ENCODE measurements around the gene DYNLL2. TPM values are rescaled to one million over a fixed set of nuclear protein-coding genes. Genes with fewer than 3 reads are reported as not detected.
"Not testable (repeated sequence)": the region's sequence is repeated elsewhere in the genome, so short reads cannot be mapped to it uniquely, and the experiment has no call there.

DYNLL2 gene
- 55.7 TPM for total RNA-seq

GRCh38 chr17:58082870-58083490 lies at the start of gene DYNLL2:
DYNLL2 (plus strand) TSS chr17:58083419; CDS start chr17:58087091, 3,672 bp downstream.
- peak; percentile 92 for DNase-seq (ENCODE audit: low spot score)

- DNase-seq (ENCODE audit: low spot score) = no peak
Observed at GRCh38 chr17:58039975-58040374, 43.2 kb upstream of the DYNLL2 start.

- no peak for DNase-seq (ENCODE audit: low spot score)
Observed at GRCh38 chr17:58040386-58040785, 42.8 kb upstream of the DYNLL2 start.

DNA sequence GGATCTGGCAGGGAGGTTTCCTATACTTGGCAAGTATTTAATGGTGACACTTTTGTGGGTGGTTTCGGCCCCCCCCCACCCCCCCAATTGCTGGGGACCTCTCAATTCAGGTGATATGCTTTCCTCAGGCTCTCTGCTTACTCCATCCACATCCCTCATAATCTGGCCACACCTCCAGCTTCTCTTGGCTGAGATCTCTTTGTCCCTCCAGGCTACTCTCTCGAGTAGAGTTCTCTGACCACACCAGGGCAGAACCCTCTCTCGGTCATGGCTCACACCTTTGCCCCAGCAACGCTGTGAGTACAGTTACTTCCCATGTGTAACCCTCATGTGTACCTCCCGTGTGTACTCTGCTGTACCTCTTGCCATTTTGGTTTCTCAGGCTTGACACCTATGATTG lies 42.1 kb upstream of the DYNLL2 start:
- no peak for DNase-seq (ENCODE audit: low spot score)

DNA sequence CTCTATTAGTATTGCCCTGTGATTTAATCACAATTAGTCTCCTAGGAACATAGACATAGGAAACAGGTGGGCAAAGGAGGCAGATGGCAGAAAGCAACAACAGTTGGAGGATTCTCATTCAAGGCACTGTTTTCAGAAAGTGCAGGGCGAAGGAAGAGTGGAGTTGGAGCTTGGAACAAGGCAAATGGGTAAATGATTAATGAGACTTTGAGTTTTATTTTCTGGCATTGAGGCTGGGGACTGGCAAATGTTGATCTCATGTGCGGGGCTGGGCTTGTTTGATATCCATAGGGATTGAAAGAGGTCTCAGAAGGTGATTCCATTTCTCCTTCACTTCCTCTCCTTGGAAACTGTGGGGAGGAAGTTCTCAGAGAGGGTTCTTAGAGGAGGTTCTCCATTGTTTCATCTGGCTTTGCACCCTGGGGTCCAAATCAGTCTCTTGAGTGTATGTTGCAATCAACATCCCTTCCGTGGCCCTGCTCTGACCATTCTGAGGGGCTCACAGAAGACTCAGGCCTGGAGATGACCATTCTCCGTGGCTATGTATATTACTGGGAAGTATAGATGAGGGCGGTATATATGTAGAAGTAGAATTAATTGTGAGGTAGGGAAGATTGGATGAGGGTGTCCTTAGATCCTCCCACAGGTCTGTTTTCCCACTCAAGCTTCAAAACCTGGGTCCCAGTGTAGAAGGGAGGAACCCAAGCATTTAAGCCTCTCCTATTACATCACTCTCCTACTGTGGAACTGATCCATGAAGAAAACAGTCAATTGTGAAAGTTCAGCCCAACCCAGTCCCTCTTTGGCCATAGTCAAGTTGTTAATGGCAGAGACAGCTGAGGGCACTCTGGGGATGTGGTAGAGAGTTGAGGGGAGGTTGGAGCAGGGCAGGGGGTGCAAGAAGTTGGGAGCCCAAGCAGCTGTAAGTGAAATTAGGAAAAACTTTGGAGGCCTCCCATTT lies 39.7 kb upstream of the DYNLL2 start:
- no peak for DNase-seq (ENCODE audit: low spot score)

GRCh38 chr17:58044256-58044655 lies 39.0 kb upstream of the DYNLL2 start:
- DNase-seq (ENCODE audit: low spot score) = not testable (repeated sequence)

DNA sequence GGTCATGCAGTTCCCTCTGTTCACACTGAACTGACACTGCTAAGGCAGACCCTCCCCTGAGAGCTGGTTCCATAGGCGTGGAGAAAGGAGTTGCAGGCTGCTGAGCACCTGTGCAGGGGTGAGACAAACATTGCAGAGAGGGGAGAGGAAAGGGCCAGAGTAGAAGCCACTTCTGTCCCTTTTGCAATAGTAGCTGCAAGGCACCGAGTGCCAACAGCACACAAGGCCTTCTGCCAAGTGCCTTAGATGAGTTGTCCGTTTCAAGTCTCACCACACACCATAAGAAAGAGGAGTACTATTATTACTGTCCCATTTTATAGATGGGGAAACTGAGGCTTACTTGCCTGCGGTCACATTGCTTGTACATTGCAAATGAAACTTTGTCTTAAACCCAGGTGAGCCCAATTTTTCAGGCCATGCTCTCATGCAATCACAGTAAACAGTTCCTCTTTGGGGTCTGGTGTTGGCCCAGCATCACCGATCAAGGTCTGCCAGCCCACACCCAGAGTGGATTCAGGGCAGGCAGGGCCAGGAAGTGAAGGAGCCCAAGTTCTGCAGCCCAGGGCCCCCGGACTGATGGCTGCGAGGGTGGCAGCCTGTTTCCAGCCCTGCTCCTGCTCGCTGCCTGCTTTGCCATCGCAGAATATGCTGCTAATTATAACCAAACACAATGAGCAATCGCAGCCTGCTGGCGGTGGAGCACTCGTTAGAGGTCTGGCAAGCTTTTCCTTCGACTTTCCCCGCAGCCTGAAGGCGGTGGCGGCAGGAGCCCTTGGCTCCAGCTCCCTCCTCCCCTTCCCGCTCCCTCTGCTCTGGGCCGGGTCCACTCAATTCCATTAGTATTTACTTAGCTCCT lies 36.8 kb upstream of the DYNLL2 start:
- DNase-seq (ENCODE audit: low spot score) = no peak

GRCh38 chr17:58047376-58048150 lies 35.7 kb upstream of the DYNLL2 start:
- DNase-seq (ENCODE audit: low spot score) = no peak

DNA sequence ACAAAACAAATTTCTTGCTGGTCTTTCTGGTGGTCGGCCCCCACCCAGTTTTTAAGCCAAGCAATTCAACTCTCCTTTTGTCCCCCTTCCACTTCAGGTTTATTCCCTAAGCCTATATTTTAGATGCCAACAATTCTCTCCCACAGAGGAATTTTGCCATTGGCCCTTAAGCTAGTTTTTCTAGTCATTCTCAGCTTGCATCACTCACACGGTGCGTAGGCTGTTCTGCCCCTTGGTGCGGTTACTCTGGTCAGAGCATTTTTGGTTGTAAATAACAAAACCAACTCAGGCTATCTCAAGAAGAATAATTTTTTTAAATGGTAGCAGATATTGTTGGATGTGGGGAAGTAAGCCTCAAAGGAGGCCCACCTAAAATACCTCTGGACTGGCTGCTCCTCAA lies 33.7 kb upstream of the DYNLL2 start:
- no peak for DNase-seq (ENCODE audit: low spot score)

DNA sequence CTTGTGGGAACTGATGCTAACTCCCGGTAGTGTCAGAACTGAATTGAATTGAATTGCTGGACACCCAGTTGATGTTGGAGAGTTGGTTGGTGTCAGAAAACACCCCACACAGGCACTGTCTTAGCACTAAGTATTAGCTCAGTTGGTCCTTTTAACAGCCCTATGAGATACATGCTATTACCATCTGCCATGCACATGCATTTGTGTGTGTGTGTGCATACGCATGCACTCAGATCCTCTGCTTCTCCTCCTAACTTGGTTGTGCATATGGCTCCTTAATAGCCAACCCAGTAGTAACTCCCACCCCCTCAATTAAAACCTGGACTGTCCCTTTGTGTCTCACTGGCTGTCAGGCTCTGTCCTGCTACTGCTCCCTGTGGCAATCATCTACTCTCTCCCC lies 32.3 kb upstream of the DYNLL2 start:
- DNase-seq (ENCODE audit: low spot score) = no peak

- DNase-seq (ENCODE audit: low spot score) = no peak
Observed at GRCh38 chr17:58051468-58051867, 31.8 kb upstream of the DYNLL2 start.

DNA sequence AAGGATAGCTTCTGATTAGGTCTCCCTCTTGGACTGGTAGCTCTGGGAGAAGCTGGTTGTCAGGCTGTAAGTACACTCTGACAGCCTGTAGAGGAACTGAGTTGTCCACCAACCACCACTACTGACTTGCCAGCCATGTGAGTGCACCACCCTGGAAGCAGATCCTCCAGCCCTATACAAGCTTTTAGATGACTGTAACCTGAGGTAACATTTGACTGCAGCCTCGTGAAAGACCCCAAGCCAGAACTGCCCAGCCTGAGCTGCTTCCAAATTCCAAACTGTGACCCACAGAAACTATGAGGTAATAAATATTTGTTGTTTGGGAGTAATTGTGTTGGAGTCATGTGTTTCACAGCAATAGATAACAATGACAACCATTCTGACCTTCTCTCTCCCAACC lies 30.8 kb upstream of the DYNLL2 start:
- no peak for DNase-seq (ENCODE audit: low spot score)

- DNase-seq (ENCODE audit: low spot score) = no peak
Observed at GRCh38 chr17:58052945-58053715, 30.1 kb upstream of the DYNLL2 start.

GRCh38 chr17:58054641-58055040 lies 28.6 kb upstream of the DYNLL2 start:
- no peak for DNase-seq (ENCODE audit: low spot score)

- no peak for DNase-seq (ENCODE audit: low spot score)
Observed at GRCh38 chr17:58056476-58056875, 26.7 kb upstream of the DYNLL2 start.

DNA sequence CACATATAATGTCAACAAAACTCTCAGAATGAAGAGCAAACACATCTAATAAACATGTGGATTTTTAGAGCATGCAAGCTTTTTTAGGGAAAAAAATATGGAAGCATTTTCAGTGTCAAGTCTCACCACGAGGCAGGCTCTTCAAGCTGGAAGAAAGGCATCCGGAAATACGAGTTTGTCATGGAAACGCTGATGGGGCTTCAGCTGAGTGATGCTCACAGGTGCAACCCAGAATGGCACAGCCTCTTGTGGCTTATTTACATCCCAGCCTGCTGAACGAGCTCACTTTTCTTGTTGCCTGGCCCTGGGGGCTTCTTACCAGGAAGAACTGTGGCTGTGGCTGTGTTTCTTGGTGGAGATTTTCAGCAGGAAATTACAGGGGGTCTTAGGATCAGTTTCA lies 24.1 kb upstream of the DYNLL2 start:
- no peak for DNase-seq (ENCODE audit: low spot score)

- no peak for DNase-seq (ENCODE audit: low spot score)
Observed at GRCh38 chr17:58060596-58061191, 22.5 kb upstream of the DYNLL2 start.

- DNase-seq (ENCODE audit: low spot score) = no peak
Observed at GRCh38 chr17:58061672-58062071, 21.5 kb upstream of the DYNLL2 start.

DNA sequence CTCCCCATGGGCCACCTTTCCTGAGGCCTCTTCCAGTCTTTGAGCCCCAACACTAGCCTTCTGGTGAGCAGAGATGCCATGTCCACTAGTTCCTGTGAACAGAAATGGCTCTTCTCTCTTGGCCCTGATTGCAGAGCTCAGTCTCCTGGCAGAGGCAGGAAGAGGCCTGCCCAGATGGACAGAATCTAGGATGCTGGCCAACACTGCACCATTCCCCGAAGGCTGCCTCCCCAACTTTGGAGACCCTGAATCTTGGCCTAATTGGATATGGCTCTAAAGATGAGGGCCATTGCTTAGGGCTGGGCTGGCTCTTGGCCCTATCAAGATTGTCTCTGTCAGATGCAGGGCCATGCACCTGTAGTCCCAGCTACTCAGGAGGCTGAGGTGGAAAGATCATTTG lies 18.0 kb upstream of the DYNLL2 start:
- no peak for DNase-seq (ENCODE audit: low spot score)

- DNase-seq (ENCODE audit: low spot score) = no peak
Observed at GRCh38 chr17:58066401-58066800, 16.8 kb upstream of the DYNLL2 start.

Data from mucosa of gallbladder (tissue), 1 donor.